Caco-2 (cell line): ENCODE measurements around the gene TBRG4. TPM values are rescaled to one million over a fixed set of nuclear protein-coding genes. Genes with fewer than 3 reads are reported as not detected.

Experiments
- BruUV-seq: library from RNA; stranded (reverse); fragments of 400-500 nt; replicated peaks from 2 replicates; lab custom pipeline; 2021; lab: Mats Ljungman, UMichigan
- CTCF ChIA-PET: fragments of 300-600 bp; sonication (Branson Sonifier 250); formaldehyde crosslinking; loops from one replicate; lab custom pipeline; 2022; ENCODE audit warnings: antibody characterized with exemption; lab: Charles Lee
- POLR2A ChIA-PET: fragments of 300-600 bp; sonication (Branson Sonifier 250); formaldehyde crosslinking; loops from one replicate; lab custom pipeline; 2022; ENCODE audit warnings: antibody characterized with exemption; lab: Charles Lee
- DNase-seq, 2 experiments: peaks; one replicate each; pipeline versions ENCODE4 v3.0.0 to v3.0.0-alpha.2; 2020 to 2022
- H3K27me3 ChIP-seq: replicated peaks from 2 replicates; pipeline ENCODE4 v1.6.0; 2011; ENCODE audit warnings: low read length; ENCODE audit not compliant: control insufficient read depth, insufficient read depth
- H3K36me3 ChIP-seq: 2 replicates; pipeline ENCODE4 v1.5.1; 2011; ENCODE audit warnings: low read length; ENCODE audit not compliant: control insufficient read depth, insufficient read depth
- H3K4me1 ChIP-seq: fragments of 250-450 bp; sonication (Bioruptor Pico); 2 replicates; pipeline ENCODE4 v1.5.1; 2020; ENCODE audit warnings: mild to moderate bottlenecking
- H3K4me3 ChIP-seq: 2 replicates; pipeline ENCODE4 v1.5.1; 2011; ENCODE audit warnings: low read depth, mild to moderate bottlenecking, control low read depth, low read length
- H3K9me3 ChIP-seq: fragments of 250-450 bp; sonication (Bioruptor Pico); 2 replicates; pipeline ENCODE4 v1.5.1; 2020; ENCODE audit warnings: mild to moderate bottlenecking, moderate library complexity
- H3K27ac Mint-ChIP-seq: one replicate; pipeline ENCODE4 v1.8.0; 2022; ENCODE audit warnings: mixed read lengths; ENCODE audit not compliant: unreplicated experiment
- H3K27me3 Mint-ChIP-seq: one replicate; pipeline ENCODE4 v1.8.0; 2022; ENCODE audit warnings: mixed read lengths; ENCODE audit not compliant: insufficient read depth, unreplicated experiment
- H3K36me3 Mint-ChIP-seq: one replicate; pipeline ENCODE4 v1.8.0; 2022; ENCODE audit warnings: mild to moderate bottlenecking, mixed read lengths; ENCODE audit not compliant: insufficient read depth, unreplicated experiment
- H3K4me1 Mint-ChIP-seq: one replicate; pipeline ENCODE4 v1.8.0; 2022; ENCODE audit warnings: low read depth, mixed read lengths; ENCODE audit not compliant: unreplicated experiment
- H3K4me3 Mint-ChIP-seq: one replicate; pipeline ENCODE4 v1.8.0; 2022; ENCODE audit warnings: mild to moderate bottlenecking, moderate library complexity, mixed read lengths; ENCODE audit not compliant: unreplicated experiment
- H3K9me3 Mint-ChIP-seq: one replicate; pipeline ENCODE4 v1.8.0; 2022; ENCODE audit warnings: mixed read lengths; ENCODE audit not compliant: unreplicated experiment
- CTCF ChIP-seq, 2 experiments: fragments of 200-600 bp in 1 of 2; IDR thresholded peaks; 1 replicate in 1 of 2; 2 replicates in 1 of 2; pipeline versions ENCODE4 v1.5.1 to v1.8.0; 2011 to 2022; ENCODE audit warnings: antibody characterized with exemption in 1 of 2, control low read depth in 1 of 2, inconsistent platforms in 1 of 2, low read depth in 1 of 2, low read length in 1 of 2, mild to moderate bottlenecking in 1 of 2, moderate library complexity in 1 of 2; ENCODE audit not compliant: insufficient read depth in 1 of 2, severe bottlenecking in 1 of 2, unreplicated experiment in 1 of 2
- intact Hi-C: fragments of 100-400 bp; cut with micrococcal nuclease; formaldehyde crosslinking; loops from one replicate; pipeline ENCODE4 v1.10.0; 2022; ENCODE audit not compliant: unreplicated experiment
- total RNA-seq: library from RNA; stranded (reverse); gene quantifications from 2 replicates; pipeline ENCODE4 v1.2.3, GENCODE V29; 2022

TBRG4 gene
- total RNA-seq, 1 experiment from 2014 or later: 116 TPM

GRCh38 chr7:45067582-45067981, 43.9 kb downstream of the TBRG4 start:
- CTCF ChIA-PET: no interaction called here
- Mint-ChIP-seq H3K4me1 (no peaks in the 10 kb centered on the region), H3K36me3 (peaks cover 23% of the 10 kb centered on the region), H3K4me3 (no peak overlapping the region), H3K9me3 (no peaks in the 10 kb centered on the region), H3K27ac (no peak overlapping the region), H3K27me3 (no peaks in the 10 kb centered on the region)
- no peak for DNase-seq
- intact Hi-C loops: no loop called here
- H3K27me3 ChIP-seq: no peaks in the 10 kb centered on the region
- no peak for TF ChIP-seq CTCF (IDR thresholded peaks at IDR 0.05; ENCODE audit: insufficient read depth in 1 of 2, low read depth in 1 of 2, low read length in 1 of 2, severe bottlenecking in 1 of 2, unreplicated experiment in 1 of 2)
- no peak overlapping the region for H3K4me3 ChIP-seq
- no TSS peak for BruUV-seq
- no peaks in the 10 kb centered on the region for H3K4me1 ChIP-seq
- POLR2A ChIA-PET: no interaction called here
- H3K36me3 ChIP-seq: peaks cover 2% of the 10 kb centered on the region
- H3K9me3 ChIP-seq: no peaks in the 10 kb centered on the region

- no peaks in the 10 kb centered on the region for H3K27me3 ChIP-seq
- no peaks in the 10 kb centered on the region for H3K9me3 ChIP-seq
- no peaks in the 10 kb centered on the region for H3K4me1 ChIP-seq
- no peak overlapping the region for H3K4me3 ChIP-seq
- no peaks in the 10 kb centered on the region for H3K9me3 Mint-ChIP-seq
- H3K4me1 Mint-ChIP-seq: no peaks in the 10 kb centered on the region
- DNase-seq: no peak
- peaks cover 2% of the 10 kb centered on the region for H3K36me3 ChIP-seq
- peaks cover 23% of the 10 kb centered on the region for H3K36me3 Mint-ChIP-seq
- no peaks in the 10 kb centered on the region for H3K27me3 Mint-ChIP-seq
- intact Hi-C loops: no loop called here
- H3K4me3 Mint-ChIP-seq: no peak overlapping the region
- BruUV-seq: no TSS peak
- H3K27ac Mint-ChIP-seq: no peak overlapping the region
- POLR2A ChIA-PET: no interaction called here
- CTCF ChIA-PET: no interaction called here
- no peak for TF ChIP-seq CTCF (IDR thresholded peaks at IDR 0.05; ENCODE audit: insufficient read depth in 1 of 2, low read depth in 1 of 2, low read length in 1 of 2, severe bottlenecking in 1 of 2, unreplicated experiment in 1 of 2)
These were observed 45.1 kb downstream of the TBRG4 start for GRCh38 chr7:45066409-45066808.

GRCh38 chr7:45065031-45065995, 46.2 kb downstream of the TBRG4 start:
- H3K9me3 Mint-ChIP-seq: no peaks in the 10 kb centered on the region
- H3K27me3 ChIP-seq: no peaks in the 10 kb centered on the region
- intact Hi-C loops: no loop called here
- H3K4me3 ChIP-seq: no peak overlapping the region
- H3K4me1 ChIP-seq: no peaks in the 10 kb centered on the region
- H3K4me3 Mint-ChIP-seq: no peak overlapping the region
- H3K27ac Mint-ChIP-seq: no peak overlapping the region
- no peaks in the 10 kb centered on the region for H3K4me1 Mint-ChIP-seq
- H3K36me3 ChIP-seq: peaks cover 2% of the 10 kb centered on the region
- ChIA-PET POLR2A (no interaction called here), CTCF (no interaction called here)
- DNase-seq: no peak
- BruUV-seq: no TSS peak
- no peaks in the 10 kb centered on the region for H3K9me3 ChIP-seq
- peaks cover 23% of the 10 kb centered on the region for H3K36me3 Mint-ChIP-seq
- TF ChIP-seq CTCF (IDR thresholded peaks at IDR 0.05; ENCODE audit: insufficient read depth in 1 of 2, low read depth in 1 of 2, low read length in 1 of 2, severe bottlenecking in 1 of 2, unreplicated experiment in 1 of 2): no peak
- no peaks in the 10 kb centered on the region for H3K27me3 Mint-ChIP-seq
